PC-9 (cell line): ENCODE data around the gene RUFY3.
"Not testable (repeated sequence)": the region's sequence is repeated elsewhere in the genome, so short reads cannot be mapped to it uniquely, and the experiment has no call there.

Experiments
- CTCF ChIP-seq: fragments of 200-600 bp; sonication (generic); conservative IDR thresholded peaks from 2 replicates; pipeline ENCODE4 v1.6.1; 2017; ENCODE audit warnings: mixed run types, antibody characterized with exemption, mild to moderate bottlenecking, moderate library complexity
- EZH2 ChIP-seq: fragments of 200-600 bp; sonication (generic); IDR thresholded peaks from 2 replicates; pipeline ENCODE4 v1.8.0; 2017; ENCODE audit warnings: antibody characterized with exemption, low read depth

- TF ChIP-seq CTCF, EZH2: not testable (repeated sequence)
Measured at GRCh38 chr4:70682142-70682541, 39.6 kb upstream of the RUFY3 start.
